CD4-positive, alpha-beta T cell treated with Interleukin-6 for 4 hours (primary cell): ENCODE results near the gene BRD9.
"Not testable (repeated sequence)": the region's sequence is repeated elsewhere in the genome, so short reads cannot be mapped to it uniquely, and the experiment has no call there.

Source experiments
- DNase-seq: peaks from one replicate; pipeline ENCODE4 v3.0.0-alpha.2; 2020; ENCODE audit warnings: mixed read lengths

BRD9 gene

DNA sequence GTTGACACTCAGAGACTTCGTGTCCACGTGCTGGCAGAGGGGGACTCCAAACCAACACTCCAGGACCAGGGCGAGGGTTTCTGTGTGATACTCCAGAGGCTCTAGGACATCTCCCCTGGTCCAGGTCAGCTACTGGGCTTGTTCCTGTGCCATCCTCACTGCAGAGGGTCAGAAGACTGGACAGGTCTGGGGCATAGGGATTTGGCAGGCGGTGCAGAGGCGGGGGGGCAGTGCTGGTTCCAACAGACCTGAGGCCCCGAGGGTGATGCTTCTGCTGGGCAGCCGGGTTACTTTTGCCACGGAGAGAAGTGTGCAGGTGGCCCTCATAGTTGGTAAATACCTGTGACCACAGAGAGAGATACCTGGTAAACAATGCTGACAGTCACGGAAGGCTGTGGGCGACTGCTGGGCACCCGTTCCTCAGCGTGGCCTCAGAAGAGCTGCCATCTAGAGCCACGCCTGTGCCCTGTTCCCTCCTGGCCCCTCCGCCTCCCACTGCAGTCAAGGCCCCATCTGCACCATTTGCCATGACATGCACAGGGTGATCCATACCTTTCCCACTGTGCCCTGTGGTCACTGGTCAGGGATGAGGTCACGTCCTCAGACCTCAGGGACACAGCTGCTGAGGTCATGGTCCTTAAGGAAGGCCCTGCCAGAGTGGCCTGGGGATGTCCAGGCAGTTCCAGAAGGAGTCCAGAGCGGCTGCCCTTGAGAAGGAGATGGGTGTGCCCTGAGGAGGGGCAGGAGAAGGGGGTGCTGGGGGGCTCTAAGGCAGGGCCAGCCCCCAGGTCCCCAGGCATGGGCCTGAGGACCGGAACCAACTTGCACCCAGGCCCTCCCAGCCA lies 30.1 kb upstream of the BRD9 start:
- DNase-seq: no peak

DNA sequence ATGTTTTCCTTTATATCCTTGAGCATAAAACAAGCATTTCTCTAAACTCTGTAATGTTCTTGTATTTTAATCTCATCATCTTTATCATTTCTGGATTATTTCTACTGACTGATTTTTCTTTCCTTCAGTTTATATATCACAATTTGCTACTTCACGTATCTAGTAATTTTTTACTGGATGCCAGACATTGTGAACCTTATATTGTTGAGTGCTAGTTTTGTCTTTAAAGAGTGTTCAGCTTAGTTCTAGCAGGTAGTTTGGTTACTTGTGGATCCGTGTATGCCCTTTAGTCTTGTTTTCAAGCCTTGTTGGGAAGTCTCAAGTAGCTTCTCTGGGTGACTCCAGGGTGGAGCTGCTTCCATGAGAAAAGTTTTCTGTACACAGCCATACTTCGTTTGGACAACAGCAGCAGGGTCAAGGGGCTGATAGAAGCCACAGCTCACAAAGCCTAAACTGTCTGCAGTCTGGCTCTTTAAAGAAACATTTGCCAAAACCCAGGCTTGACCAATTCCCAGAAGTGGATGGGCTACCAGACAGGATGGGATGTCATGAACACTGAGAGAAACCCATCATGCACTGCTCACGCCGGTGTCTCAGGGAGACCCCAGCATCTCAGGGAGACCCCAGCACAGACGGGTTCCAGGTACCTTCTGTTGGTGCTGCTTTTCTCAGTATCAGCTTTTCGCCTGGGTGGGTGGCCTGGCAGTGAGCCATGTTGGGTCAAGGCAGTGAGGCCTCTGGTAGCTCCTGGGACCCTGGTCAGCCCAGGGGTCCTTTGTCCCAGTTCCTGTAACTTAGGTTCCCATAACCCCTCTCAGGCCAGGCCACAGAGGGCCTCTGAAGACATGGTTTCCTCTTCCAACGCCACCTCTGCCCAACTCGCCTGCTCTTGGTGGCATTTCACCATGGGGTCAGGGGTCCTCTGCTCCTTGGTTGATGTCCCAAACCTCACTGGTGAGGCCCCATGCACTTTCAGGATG lies 29.1 kb upstream of the BRD9 start:
- no peak for DNase-seq

DNA sequence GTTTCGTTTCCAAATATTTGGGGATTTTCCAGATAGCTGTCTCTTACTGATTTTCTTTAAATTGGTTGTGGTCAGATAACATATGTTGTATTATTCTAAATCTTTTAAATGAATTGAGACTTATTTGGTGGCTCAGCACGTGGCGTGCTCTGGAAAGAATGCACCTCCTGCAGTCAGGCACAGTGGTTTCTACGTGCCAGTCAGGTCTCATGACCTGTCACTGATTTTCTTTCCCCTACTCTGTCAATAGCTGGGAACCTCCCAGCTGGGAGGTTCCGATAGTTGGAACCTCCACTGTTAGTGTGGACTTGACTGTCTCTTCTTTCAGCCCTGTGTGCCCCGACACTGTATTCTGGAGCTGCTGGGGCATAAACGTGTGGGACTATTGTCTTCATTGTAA lies 27.7 kb upstream of the BRD9 start:
- no peak for DNase-seq

DNA sequence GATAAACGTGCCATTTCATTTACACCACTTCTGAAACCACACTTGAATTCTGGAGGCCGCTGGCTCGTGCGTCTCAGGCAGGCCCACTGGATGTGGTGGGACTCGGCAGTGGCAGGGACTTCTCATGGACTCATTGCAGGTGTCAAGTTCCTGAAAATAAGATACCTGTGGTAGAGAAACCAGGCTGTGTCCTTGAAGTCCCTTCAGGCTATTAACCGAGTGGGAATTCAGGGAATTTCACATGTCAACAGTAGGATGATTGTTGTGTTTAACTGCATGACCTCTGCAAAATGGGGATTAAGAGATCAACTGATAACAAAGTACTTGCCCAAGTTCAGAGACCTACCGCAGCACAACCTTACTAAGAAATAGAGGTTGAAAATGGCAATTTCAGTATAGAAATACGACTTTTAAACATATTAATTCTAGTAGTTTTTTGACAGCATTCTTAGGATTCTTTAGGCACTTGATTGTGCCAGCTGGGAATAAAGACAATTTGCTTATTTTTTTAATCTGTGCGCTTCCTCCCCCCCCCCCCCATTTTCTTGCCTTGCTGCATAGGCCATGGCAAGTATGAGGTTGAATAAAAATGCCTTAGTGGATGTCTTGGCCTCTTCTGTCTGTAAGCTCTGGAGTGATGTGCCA lies 26.9 kb upstream of the BRD9 start:
- DNase-seq: no peak

DNA sequence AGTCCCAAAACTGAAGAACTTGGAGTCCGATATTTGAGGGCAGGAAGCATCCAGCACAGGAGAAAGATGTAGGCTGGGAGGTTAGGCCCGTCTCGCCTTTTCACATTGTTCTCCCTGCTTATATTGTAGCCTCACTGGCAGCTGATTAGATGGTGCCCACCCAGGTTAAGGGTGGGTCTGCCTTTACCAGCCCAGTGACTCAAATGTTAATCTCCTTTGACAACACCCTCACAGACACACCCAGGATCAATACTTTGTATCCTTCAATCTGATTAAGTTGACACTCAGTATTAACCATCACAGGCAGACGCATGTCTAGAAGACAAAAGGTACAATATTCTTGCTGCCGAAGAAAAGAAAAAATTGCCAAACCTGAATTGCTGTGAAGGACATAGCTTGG lies 26.1 kb upstream of the BRD9 start:
- not testable (repeated sequence) for DNase-seq

DNA sequence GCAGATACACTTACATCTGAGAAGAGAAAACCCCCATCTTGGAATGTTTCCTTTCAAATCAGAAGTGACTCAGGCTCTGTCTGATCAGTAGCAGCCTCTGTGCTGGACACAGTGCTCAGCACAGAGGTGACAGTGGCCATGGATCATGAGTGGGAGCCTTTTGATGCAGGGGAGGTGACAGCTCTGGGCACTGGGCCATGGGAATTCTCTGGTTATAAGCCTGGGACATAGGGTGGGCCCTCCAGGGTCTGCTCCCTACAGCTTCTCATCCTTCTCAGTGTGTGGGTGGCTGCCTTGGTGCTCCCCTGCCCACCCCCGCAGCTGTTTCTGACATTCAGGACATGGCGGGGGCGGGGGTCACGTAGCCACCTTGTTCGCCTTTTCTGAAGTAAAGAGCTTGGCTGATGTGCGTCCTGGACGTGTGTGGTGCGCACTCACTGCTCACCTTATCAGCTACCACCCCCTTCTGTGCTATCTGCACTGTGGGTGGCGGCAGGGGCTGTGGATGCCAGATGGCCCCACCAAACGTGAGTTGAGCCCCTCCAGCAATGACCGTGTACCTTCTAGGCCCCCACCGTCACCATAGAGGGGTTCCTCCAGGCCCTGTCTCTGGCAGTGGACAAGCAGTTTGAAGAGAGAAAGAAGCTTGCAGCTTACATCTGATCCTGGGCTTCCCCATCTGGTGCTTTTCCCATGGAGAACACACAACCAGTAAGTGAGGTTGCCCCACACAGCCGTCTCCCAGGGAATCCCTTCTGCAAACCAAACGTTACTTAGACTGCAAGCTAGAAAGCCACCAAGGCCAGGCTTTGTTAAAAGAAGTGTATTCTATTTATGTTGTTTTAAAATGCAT lies 24.1 kb upstream of the BRD9 start:
- DNase-seq: no peak

DNA sequence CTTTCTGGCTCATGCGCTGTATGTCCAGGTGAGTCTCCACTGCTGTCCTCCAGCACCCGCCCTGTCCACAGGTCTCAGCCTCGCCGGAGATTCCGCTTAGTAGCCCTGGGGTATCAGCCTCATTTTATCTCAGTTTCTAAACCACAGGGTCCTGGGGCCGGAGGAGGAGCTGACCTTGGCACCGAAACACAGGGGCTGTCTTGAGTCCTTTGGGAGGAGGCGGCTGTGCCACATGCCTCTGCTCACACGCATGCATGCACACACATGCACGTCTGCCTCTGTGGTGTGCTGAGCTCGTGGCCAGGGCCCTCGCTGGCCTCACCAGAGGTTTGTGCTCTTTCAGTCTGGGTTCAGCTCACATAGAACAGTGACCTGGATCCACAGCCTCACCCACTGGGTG lies 23.3 kb upstream of the BRD9 start:
- no peak for DNase-seq

DNA sequence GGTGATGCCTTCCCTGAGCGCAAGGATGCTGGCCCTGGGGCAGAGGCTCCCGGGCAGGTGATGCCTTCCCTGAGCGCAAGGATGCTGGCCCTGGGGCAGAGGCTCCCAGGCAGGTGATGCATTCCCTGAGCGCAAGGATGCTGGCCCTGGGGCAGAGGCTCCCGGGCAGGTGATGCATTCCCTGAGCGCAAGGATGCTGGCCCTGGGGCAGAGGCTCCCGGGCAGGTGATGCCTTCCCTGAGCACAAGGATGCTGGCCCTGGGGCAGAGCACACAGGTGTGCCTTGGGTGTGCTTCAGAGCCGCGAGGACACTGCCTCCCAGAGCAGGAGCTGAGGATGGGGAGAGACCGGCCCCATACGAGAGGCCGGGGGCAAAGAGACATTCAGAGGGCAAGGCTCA lies 22.7 kb upstream of the BRD9 start:
- not testable (repeated sequence) for DNase-seq

DNA sequence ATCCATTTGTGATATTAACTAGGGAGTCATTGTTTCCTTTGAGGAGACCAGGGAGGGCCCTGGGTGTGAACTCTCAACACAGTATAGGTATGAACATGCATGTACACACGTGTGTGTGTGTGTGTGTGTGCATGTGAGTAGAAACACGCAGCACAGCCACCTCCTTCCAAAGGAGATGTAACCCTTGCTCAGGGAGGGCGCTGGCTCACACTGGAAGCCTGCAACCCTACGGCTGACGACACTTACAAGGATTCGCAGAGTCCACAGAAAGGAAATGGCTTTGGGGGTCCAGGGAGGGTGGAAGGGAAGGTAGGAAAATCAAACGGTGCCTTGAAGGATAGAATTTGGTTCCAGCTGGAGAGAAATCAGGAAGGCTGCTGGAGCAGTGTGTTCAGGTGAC lies 22.0 kb upstream of the BRD9 start:
- no peak for DNase-seq

DNA sequence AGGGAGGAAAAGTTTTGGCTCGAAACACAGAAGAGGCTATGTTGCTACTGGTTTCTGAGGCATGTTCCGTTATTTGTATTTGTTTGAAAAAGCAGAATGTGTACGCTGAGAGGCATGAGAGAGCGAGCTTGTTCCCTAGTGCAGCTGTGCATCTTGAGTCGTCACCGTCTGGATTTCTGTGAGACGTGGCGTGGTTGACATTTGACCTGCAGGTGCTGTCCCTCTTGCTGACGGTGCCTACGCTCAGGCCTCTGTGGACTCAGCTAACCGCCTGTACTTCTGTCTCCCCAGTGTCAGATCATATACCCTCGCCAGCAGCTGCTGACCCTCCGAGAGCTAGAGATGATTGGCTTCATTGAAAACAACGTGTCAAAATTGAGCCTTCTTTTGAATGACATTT lies 21.6 kb upstream of the BRD9 start:
- no peak for DNase-seq

DNA sequence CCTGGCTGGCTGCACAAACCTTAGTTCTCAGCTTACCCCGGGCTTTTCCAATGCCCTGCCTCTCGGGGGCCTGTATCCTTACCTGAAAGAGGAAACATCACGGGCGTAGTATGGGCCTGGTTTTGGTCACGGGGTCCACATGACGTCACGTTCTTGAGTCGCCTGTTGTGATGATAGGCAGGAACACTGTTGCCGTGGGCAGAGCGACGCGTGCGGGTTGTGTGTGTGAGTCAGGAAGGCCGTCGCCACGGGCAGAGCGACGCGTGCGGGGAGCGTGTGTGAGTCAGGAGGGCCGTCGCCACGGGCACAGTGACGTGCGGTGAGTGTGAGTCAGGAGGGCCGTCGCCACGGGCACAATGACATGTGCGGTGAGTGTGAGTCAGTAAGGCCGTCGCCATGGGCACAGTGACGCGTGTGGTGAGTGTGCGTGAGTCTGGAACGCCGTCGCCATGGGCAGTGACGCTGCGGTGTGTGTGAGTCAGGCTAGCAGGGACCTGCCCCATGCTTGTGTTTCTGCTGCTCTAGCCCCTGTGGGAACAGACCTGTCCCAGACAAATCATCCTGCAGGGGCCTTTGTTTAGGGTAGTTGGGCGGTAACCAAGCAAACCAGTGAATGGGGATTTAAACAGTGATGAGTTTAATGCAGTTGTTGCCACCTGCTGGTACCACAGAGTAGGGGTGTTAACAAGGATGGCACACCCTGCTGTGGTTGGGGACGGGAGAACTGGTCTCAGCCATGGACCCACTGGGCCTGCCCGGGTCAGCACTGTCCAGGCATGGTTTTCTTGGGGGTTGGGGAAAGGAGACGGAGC lies 19.9 kb upstream of the BRD9 start:
- DNase-seq: peak; percentile 73

DNA sequence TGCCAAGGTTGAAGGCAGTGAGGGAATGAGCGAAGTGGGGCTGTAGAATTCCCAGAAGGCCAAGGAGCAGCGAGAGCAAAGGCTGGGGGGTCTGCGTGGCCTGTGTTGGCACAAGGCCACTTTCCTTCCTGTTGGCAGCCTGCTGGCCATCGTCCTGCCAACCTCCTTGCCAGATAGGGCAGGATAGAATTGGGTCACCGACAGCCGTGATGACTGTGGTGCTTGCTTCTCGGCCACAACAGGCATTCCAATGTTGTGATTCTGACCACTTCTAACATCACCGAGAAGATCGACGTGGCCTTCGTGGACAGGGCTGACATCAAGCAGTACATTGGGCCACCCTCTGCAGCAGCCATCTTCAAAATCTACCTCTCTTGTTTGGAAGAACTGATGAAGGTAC lies 19.0 kb upstream of the BRD9 start:
- DNase-seq: no peak

DNA sequence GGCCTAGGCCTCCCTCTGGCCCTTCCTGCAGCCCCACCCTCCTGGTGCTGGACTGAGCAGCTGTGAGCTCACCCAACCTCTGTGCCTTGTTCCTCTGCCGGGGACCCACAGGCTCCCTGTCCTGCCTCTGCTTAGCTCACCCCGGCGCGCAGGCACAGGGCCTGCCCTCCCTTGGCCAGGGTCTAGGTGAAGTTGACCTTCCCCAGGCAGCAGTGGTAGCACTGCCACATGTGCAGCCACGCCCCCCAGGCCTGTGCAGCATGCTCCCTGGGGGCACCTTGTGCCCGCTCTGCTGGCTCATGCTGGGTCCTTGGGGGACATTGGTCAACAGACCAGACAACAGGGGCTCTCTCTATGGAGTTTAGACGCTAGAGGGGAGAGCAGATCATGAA lies 18.2 kb upstream of the BRD9 start:
- no peak for DNase-seq

DNA sequence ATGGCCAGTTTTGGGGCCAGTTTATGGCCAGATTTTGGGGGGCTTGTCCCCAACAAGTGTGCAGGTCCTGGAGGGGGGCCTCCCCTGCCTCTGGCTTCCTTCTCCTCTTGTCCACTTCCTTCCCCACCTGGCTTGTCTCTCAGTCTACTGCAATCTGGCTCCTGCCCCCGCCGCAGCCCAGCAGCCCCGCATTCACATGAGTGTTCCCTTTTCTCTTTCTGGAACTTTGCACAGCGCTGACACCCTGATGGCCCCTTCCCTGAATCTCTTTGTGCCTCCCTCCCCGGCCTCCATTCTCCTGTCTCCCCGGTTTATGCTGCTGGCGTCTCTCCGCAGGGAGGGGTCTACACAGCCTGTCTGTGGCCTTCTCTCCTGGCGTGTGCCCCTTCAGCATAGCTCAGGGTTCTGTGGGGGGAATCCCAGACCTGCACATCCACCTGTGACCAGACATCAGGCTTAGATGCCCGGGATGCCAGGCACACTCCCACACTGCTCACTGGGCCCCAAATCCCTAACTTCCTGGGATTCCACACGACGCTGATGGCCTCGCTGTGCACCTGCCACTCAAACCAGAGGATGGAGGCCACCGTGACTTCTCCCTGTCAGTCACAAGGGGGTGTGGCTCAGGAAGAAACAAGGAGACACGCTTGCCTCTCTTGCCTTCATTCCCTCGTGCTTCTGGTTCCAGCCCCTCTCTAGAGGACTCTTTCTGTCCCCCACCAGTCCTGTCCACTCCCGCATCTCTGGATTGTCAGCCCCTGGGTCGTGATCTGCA lies 17.6 kb upstream of the BRD9 start:
- no peak for DNase-seq

DNA sequence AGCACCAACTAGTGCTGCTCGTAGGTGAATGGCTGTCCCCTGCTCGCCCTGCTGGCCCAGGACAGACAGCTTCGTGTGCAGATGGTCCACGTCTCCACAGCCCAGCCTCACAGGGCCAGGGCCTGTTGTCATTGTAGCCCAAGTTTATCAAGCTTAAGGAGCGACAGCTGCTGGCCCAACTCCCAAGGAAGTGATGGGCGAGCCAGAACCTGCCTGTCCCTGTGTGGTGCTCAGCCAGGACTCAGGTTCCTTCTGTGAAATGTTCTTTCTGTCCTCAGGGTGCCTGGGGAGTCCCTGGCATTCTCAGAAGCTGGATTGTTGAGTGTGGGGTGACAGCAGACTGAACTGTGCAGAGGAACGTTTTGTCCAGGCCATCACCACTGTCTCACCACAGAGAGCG lies 16.5 kb upstream of the BRD9 start:
- DNase-seq: no peak

DNA sequence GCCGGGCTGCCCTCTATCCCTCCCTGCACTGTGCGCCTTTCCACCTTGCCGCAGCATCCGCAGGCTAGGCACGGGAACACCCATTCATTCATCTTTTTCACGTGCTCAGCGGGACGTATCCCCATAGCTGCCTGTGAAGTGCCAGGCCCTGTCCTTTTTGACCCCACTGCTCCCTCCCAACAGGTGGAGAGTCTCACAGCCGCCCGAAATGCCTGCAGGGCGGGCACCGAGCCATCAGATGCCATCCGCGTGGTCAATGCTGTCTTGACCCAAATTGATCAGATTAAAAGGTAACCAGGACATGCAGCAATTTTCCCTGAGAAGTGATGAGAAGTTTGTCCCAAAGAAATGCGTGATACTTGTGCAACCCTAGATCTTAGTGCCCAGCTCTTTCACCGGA lies 15.6 kb upstream of the BRD9 start:
- DNase-seq: no peak

DNA sequence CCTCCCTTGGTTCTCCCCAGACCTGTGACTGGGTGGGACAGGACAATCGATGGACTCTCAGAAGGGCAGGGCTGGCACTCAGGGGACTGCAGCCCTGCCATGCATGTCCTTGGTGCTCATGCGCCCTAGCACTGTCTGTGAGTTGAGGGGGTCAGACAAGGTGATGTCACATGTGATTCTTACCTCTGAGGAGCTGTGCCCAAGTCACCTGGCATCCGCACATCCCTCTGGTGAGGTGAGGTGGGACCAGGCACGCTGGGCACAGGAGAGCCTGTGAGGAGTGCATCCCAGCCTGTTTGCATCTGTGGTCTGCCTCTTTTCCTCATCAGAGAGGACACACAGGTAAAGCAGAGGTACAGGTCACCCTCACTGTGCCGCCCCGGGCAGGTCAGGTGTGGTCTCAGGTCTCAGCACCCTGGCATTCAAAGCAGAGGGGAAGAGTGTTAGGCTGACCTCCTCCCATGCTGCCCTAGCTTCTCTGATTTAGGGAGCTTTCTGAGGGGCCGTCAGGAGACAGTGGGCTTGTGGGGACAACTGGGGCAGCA lies 14.8 kb upstream of the BRD9 start:
- DNase-seq: no peak

DNA sequence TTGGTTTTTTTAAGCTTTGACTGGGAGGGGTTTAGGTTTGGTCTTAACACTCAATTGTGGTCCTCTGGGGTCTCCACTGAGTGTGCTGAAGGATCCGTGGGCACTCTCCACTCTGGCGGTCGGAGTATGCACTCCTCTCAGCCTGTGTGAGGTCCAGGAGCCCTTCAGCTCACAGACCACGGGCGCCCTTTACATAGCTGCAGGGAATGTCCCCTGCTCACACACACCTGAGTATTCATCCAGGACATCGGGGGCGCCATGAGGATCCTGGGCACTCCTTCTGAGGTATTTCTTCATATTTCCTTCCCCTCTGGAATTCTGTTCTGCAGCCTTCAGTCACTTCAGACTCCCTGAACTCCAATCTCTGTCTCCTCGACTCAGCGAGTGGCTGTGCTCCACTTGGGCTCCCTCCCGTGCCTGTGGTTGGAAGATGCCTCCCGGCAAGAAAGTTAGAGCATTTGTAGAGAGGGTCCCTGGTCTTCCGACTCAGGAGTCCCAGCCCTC lies 12.6 kb upstream of the BRD9 start:
- DNase-seq: no peak

DNA sequence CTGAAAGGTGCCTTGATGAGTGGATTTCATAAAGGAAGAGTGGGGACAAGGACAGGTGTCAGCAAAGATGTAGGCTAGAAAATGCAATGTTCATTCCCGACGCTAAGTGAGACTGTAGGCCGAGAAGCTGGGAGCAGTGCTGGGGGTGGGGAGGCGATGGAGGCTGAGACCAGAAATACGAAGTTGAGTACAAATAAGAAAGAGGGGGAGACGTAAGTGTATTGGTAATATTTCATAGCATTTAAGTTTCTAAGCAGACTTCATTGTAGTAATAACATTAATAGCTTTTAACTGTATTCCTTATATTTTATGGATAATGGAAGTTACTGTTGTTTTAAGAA lies 11.1 kb upstream of the BRD9 start:
- DNase-seq: no peak

DNA sequence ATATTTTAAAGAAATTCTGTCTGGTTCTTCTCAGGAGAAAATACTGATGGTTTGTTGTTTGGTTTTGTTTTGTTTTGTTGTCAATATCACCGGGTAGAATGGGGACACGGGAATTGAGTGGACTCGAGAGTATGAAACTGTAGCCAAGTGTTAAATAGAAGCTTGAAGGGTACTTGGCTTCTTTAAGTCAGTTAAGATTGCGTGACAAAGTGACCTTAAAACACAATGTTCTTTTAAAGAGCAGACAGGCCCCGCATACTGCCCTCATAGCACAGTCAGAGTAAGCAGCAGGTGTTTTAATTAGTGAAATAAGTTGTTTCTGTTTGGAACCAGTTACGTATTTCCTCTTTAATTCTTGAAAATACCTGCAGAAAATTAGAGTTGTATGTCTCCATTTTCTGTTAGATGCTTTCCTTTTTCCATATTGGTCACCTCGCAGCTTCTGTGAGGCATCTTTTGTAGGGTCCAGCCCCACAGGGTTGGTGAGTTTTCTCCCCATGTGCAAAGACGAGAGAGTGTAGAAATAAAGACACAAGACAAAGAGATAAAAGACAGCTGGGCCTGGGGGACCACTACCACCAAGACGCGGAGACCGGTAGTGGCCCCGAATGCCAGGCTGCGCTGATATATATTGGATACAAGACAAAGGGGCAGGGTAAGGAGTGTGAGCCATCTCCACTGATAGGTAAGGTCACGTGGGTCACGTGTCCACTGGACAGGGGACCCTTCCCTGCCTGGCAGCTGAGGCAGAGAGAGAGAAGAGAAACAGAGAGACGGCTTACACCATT lies 9.7 kb upstream of the BRD9 start:
- DNase-seq: no peak
